GM19324 (cell line): ENCODE results near the gene CAMK2D.
A peak's percentile ranks its signal among the peaks of the same experiment; 100 is the strongest.
"Not testable (repeated sequence)": the region's sequence is repeated elsewhere in the genome, so short reads cannot be mapped to it uniquely, and the experiment has no call there.

Experiments used
- ATAC-seq: cut with Tn5 transposase; IDR thresholded peaks from one replicate; pipeline ENCODE4 v1.9.1; 2021; ENCODE audit warnings: mild to moderate bottlenecking, moderate library complexity; ENCODE audit not compliant: unreplicated experiment, low FRiP score

CAMK2D gene

GRCh38 chr4:113691676-113692075, 69.9 kb downstream of the CAMK2D start:
- ATAC-seq, result no peak

- no peak for ATAC-seq
Measured at GRCh38 chr4:113689394-113689793, 72.1 kb downstream of the CAMK2D start.

GRCh38 chr4:113687067-113687718, 74.3 kb downstream of the CAMK2D start:
- ATAC-seq, result no peak

GRCh38 chr4:113685157-113685556, 76.4 kb downstream of the CAMK2D start:
- not testable (repeated sequence) for ATAC-seq

- no peak for ATAC-seq
Measured at GRCh38 chr4:113684534-113685091, 76.9 kb downstream of the CAMK2D start.

GRCh38 chr4:113682730-113683537, 78.6 kb downstream of the CAMK2D start:
- ATAC-seq, result peak; percentile 98

- ATAC-seq, result no peak
Measured at GRCh38 chr4:113678641-113679040, 82.9 kb downstream of the CAMK2D start.

GRCh38 chr4:113677325-113677724, 84.2 kb downstream of the CAMK2D start:
- no peak for ATAC-seq

GRCh38 chr4:113675731-113676697, 85.5 kb downstream of the CAMK2D start:
- ATAC-seq, result no peak

GRCh38 chr4:113674733-113675132, 86.8 kb downstream of the CAMK2D start:
- ATAC-seq, result no peak

- no peak for ATAC-seq
Measured at GRCh38 chr4:113674251-113674650, 87.3 kb downstream of the CAMK2D start.

GRCh38 chr4:113673450-113673849, 88.1 kb downstream of the CAMK2D start:
- ATAC-seq, result peak; percentile 91

- no peak for ATAC-seq
Measured at GRCh38 chr4:113666386-113667114, 95.0 kb downstream of the CAMK2D start.

GRCh38 chr4:113665036-113665435, 96.5 kb downstream of the CAMK2D start:
- no peak for ATAC-seq

- no peak for ATAC-seq
Measured at GRCh38 chr4:113662581-113662980, 99.0 kb downstream of the CAMK2D start.

- no peak for ATAC-seq
Measured at GRCh38 chr4:113659127-113659526, 102.4 kb downstream of the CAMK2D start.

GRCh38 chr4:113657586-113658233, 103.8 kb downstream of the CAMK2D start:
- ATAC-seq, result no peak

GRCh38 chr4:113653871-113654270, 107.7 kb downstream of the CAMK2D start:
- ATAC-seq, result no peak

GRCh38 chr4:113646442-113646822, 115.1 kb downstream of the CAMK2D start:
- ATAC-seq, result no peak
